Measurements from ENCODE around the gene TMEM130. TPM values are rescaled to one million over a fixed set of nuclear protein-coding genes. Genes with fewer than 3 reads are reported as not detected.

TMEM130 gene
- total and polyA plus RNA-seq, 2 donors (not counting 1 experiment from before 2014, with no cell fraction given) = 0.66 to 2.6 TPM

DNA sequence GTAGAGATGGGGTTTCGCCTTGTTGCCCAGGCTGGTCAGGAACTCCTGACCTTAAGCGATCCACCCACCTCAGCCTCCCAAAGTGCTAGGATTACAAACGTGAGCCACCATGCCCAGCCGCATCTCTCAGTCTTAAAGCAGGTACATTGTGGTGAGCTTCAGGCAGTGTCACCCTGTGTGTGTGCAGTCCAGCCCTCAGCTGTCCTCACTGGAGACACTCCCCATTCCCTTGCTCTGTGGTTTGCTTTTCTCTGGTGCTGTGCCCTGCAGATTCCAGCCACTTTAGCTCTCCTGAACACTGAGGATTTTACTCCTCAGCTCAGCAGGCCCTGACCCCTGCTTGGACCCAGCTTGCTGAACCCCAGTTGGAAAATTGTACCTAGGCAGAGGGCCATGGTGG, 14.6 kb upstream of the TMEM130 start:
- no peak overlapping the region for H3K4me3 ChIP-seq (replicated peaks in 1 of 4; ENCODE audit: control extremely low read depth in 1 of 4, insufficient read depth in 1 of 4, low read depth in 3 of 4, low read length in 4 of 4)
- H3K36me3 ChIP-seq (ENCODE audit: control insufficient read depth, insufficient read depth, low read length) = peaks cover 12% of the 10 kb centered on the region
- H2AFZ ChIP-seq (ENCODE audit: low read length) = no peak overlapping the region
- no peak overlapping the region for H3K9ac ChIP-seq (ENCODE audit: insufficient read depth, low read length)
- H3K9me3 ChIP-seq (ENCODE audit: control insufficient read depth, insufficient read depth, low read depth, low read length) = no peaks in the 10 kb centered on the region
- no peak overlapping the region for H3K4me2 ChIP-seq (ENCODE audit: extremely low read depth, insufficient read depth, low read length)
- peaks cover 24% of the 10 kb centered on the region for H3K79me2 ChIP-seq (ENCODE audit: control insufficient read depth, insufficient read depth, low read length)
- DNase-seq (ENCODE audit: low read depth in 2 of 2) = no peak
- H3K27ac ChIP-seq (ENCODE audit: insufficient read depth, low read length) = no peak overlapping the region
- H3K27me3 ChIP-seq (ENCODE audit: control insufficient read depth, insufficient read depth, low read length) = no peaks in the 10 kb centered on the region
- H4K20me1 ChIP-seq (ENCODE audit: control insufficient read depth, extremely low read depth, insufficient read depth, low read length) = no peaks in the 10 kb centered on the region
- no peak for TF ChIP-seq EZH2 (IDR thresholded peaks at IDR 0.05; ENCODE audit: low read length, missing control alignments)
- TF ChIP-seq, protein P1, sequence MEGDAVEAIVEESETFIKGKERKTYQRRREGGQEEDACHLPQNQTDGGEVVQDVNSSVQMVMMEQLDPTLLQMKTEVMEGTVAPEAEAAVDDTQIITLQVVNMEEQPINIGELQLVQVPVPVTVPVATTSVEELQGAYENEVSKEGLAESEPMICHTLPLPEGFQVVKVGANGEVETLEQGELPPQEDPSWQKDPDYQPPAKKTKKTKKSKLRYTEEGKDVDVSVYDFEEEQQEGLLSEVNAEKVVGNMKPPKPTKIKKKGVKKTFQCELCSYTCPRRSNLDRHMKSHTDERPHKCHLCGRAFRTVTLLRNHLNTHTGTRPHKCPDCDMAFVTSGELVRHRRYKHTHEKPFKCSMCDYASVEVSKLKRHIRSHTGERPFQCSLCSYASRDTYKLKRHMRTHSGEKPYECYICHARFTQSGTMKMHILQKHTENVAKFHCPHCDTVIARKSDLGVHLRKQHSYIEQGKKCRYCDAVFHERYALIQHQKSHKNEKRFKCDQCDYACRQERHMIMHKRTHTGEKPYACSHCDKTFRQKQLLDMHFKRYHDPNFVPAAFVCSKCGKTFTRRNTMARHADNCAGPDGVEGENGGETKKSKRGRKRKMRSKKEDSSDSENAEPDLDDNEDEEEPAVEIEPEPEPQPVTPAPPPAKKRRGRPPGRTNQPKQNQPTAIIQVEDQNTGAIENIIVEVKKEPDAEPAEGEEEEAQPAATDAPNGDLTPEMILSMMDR (conservative IDR thresholded peaks at IDR 0.05 in 1 of 2, IDR thresholded peaks at IDR 0.05 in 1 of 2; ENCODE audit: low read depth in 1 of 2, low read length in 2 of 2) = no peak
- H3K4me1 ChIP-seq (ENCODE audit: control insufficient read depth, extremely low read depth, insufficient read depth, low read length) = peaks cover 5% of the 10 kb centered on the region

DNA sequence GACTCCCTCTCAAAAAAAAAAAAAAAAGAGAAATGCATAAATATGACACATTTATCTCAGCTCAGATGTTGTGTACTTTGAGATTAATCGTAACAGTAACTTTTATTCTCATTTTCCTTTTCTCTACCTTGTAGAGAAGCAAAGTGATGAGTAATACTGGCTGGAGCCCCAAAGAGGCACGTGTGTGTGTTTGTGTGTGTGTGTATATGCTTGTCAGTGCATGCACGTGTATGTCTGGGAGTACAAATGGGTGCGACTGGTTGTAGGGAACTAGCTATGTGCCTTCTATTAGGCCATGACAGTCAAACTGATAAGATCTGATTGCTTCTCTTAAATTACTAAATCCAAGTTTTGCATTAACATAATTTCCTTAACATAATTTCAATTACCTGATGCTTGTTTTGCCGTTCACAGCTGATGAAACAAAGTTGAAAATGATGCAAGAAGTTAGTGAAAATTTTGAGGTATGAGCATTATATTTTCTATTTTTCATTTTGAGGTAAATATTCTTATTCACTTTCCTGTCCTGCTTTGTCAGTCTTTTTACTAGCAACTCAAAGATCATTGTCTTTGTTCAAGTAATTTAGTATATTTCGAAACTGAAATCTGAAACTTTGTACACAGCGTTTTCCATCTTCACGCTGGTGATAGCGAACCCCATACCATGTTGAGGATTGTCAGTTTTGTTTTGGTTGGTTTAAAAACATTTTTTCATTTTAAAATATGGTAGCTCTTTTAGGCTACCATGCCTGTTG, 11.9 kb upstream of the TMEM130 start:
- peaks cover 33% of the 10 kb centered on the region for H3K79me2 ChIP-seq (ENCODE audit: control insufficient read depth, insufficient read depth, low read length)
- no peak for TF ChIP-seq EZH2 (IDR thresholded peaks at IDR 0.05; ENCODE audit: low read length, missing control alignments)
- TF ChIP-seq, protein P1 (conservative IDR thresholded peaks at IDR 0.05 in 1 of 2, IDR thresholded peaks at IDR 0.05 in 1 of 2; ENCODE audit: low read depth in 1 of 2, low read length in 2 of 2) = no peak

DNA sequence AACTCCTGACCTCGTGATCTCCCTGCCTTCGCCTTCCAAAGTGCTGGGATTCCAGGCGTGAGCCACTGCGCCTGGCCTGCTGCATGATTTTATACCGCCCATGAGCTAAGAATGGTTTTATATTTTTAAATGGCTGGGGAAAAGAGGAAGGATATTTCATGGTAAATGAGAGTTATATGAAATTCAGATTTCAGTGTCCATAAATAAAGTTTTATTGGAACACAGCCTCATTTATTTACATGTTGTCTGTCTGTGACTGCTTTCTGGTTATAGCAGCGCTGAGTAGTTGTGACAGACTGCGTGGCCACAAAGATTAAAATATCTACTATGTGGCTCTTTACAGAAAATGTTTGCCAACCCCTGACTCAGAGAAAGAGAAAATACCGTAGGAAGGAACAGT, 10.7 kb upstream of the TMEM130 start:
- no peak overlapping the region for H2AFZ ChIP-seq (ENCODE audit: low read length)
- TF ChIP-seq, protein P1 (conservative IDR thresholded peaks at IDR 0.05 in 1 of 2, IDR thresholded peaks at IDR 0.05 in 1 of 2; ENCODE audit: low read depth in 1 of 2, low read length in 2 of 2) = no peak
- TF ChIP-seq EZH2 (IDR thresholded peaks at IDR 0.05; ENCODE audit: low read length, missing control alignments) = no peak
- H3K4me2 ChIP-seq (ENCODE audit: extremely low read depth, insufficient read depth, low read length) = no peak overlapping the region
- peaks cover 5% of the 10 kb centered on the region for H3K4me1 ChIP-seq (ENCODE audit: control insufficient read depth, extremely low read depth, insufficient read depth, low read length)
- no peak overlapping the region for H3K4me3 ChIP-seq (replicated peaks in 1 of 4; ENCODE audit: control extremely low read depth in 1 of 4, insufficient read depth in 1 of 4, low read depth in 3 of 4, low read length in 4 of 4)
- DNase-seq (ENCODE audit: low read depth in 2 of 2) = no peak
- no peak overlapping the region for H3K27ac ChIP-seq (ENCODE audit: insufficient read depth, low read length)
- peaks cover 9% of the 10 kb centered on the region for H3K36me3 ChIP-seq (ENCODE audit: control insufficient read depth, insufficient read depth, low read length)
- H4K20me1 ChIP-seq (ENCODE audit: control insufficient read depth, extremely low read depth, insufficient read depth, low read length) = no peaks in the 10 kb centered on the region
- no peaks in the 10 kb centered on the region for H3K9me3 ChIP-seq (ENCODE audit: control insufficient read depth, insufficient read depth, low read depth, low read length)
- H3K79me2 ChIP-seq (ENCODE audit: control insufficient read depth, insufficient read depth, low read length) = peaks cover 33% of the 10 kb centered on the region
- H3K9ac ChIP-seq (ENCODE audit: insufficient read depth, low read length) = no peak overlapping the region
- no peaks in the 10 kb centered on the region for H3K27me3 ChIP-seq (ENCODE audit: control insufficient read depth, insufficient read depth, low read length)

More for the DNA sequence above, 11.9 kb upstream of the TMEM130 start:
- peaks cover 9% of the 10 kb centered on the region for H3K36me3 ChIP-seq (ENCODE audit: control insufficient read depth, insufficient read depth, low read length)
- no peak for DNase-seq (ENCODE audit: low read depth in 2 of 2)
- H3K4me2 ChIP-seq (ENCODE audit: extremely low read depth, insufficient read depth, low read length) = no peak overlapping the region
- H3K4me1 ChIP-seq (ENCODE audit: control insufficient read depth, extremely low read depth, insufficient read depth, low read length) = peaks cover 5% of the 10 kb centered on the region
- no peak overlapping the region for H3K27ac ChIP-seq (ENCODE audit: insufficient read depth, low read length)
- H4K20me1 ChIP-seq (ENCODE audit: control insufficient read depth, extremely low read depth, insufficient read depth, low read length) = no peaks in the 10 kb centered on the region
- no peak overlapping the region for H2AFZ ChIP-seq (ENCODE audit: low read length)
- H3K9me3 ChIP-seq (ENCODE audit: control insufficient read depth, insufficient read depth, low read depth, low read length) = no peaks in the 10 kb centered on the region
- H3K4me3 ChIP-seq (replicated peaks in 1 of 4; ENCODE audit: control extremely low read depth in 1 of 4, insufficient read depth in 1 of 4, low read depth in 3 of 4, low read length in 4 of 4) = no peak overlapping the region
- no peaks in the 10 kb centered on the region for H3K27me3 ChIP-seq (ENCODE audit: control insufficient read depth, insufficient read depth, low read length)
- no peak overlapping the region for H3K9ac ChIP-seq (ENCODE audit: insufficient read depth, low read length)
